GM12878 (cell line): ENCODE data around the gene NOTCH1. TPM values are rescaled to one million over a fixed set of nuclear protein-coding genes. Genes with fewer than 3 reads are reported as not detected.

Source experiments
- ATAC-seq: fragments of 200-7000 bp; cut with Tn5 transposase; 3 replicates; pipeline ENCODE4 v1.9.1; 2020; ENCODE audit warnings: mild to moderate bottlenecking, moderate library complexity
- BruUV-seq: library from RNA; stranded (reverse); fragments of 400-500 nt; replicated peaks from 2 replicates; lab custom pipeline; 2021; lab: Mats Ljungman, UMichigan
- CTCF ChIA-PET: fragments of 300-600 bp; sonication (Branson Sonifier 250); formaldehyde crosslinking; extraction: SDS; loops from one replicate; lab custom pipeline; 2021; ENCODE audit warnings: inconsistent platforms; lab: Yijun Ruan, JAX
- POLR2A ChIA-PET: fragments of 350-600 bp; formaldehyde crosslinking; extraction: SDS; loops from one replicate; lab custom pipeline; 2021; ENCODE audit warnings: inconsistent platforms; lab: Charles Lee
- RAD21 ChIA-PET: fragments of 300-600 bp; sonication (Branson Sonifier 250); formaldehyde crosslinking; loops from one replicate; lab custom pipeline; 2023; ENCODE audit warnings: antibody characterized with exemption; ENCODE audit not compliant: unreplicated experiment; lab: Charles Lee
- SMC1A ChIA-PET: fragments of 300-600 bp; sonication (Branson Sonifier 250); formaldehyde crosslinking; loops from one replicate; lab custom pipeline; 2023; ENCODE audit not compliant: unreplicated experiment, uncharacterized antibody; lab: Charles Lee
- DNase-seq: peaks from one replicate; pipeline ENCODE4 v3.0.0-alpha.2; 2011; ENCODE audit warnings: low read depth, low spot score
- FAIRE-seq: peaks from 3 replicates; lab custom pipeline; 2011; peaks lifted over from hg19 to GRCh38; lab: Jason Lieb, UNC
- H2AFZ ChIP-seq: 2 replicates; pipeline ENCODE4 v1.6.0; 2011; ENCODE audit warnings: low read depth, low read length, control low read depth; ENCODE audit not compliant: control insufficient read depth
- H3K27ac ChIP-seq: 2 replicates; pipeline ENCODE4 v1.5.1; 2011; ENCODE audit warnings: control low read depth; ENCODE audit not compliant: control insufficient read depth, insufficient read depth
- H3K27me3 ChIP-seq, 2 experiments: replicated peaks in 1 of 2; 2 replicates each; pipeline versions ENCODE4 v1.6.0 to v1.6.1; 2011; ENCODE audit warnings: low read length in 1 of 2; ENCODE audit not compliant: control insufficient read depth in 2 of 2, insufficient read depth in 2 of 2
- H3K36me3 ChIP-seq, 2 experiments: 2 replicates each; pipeline ENCODE4 v1.5.1; 2011; ENCODE audit warnings: low read length in 1 of 2; ENCODE audit not compliant: control insufficient read depth in 2 of 2, insufficient read depth in 2 of 2
- H3K4me1 ChIP-seq: 2 replicates; pipeline ENCODE4 v1.6.1; 2011; ENCODE audit warnings: mild to moderate bottlenecking, low read length, moderate library complexity, mixed read lengths; ENCODE audit not compliant: control insufficient read depth, insufficient read depth
- H3K4me2 ChIP-seq: 2 replicates; pipeline ENCODE4 v1.6.0; 2011; ENCODE audit warnings: control low read depth; ENCODE audit not compliant: control insufficient read depth, insufficient read depth
- H3K4me3 ChIP-seq: fragments of 200-600 bp; sonication (generic); 2 replicates; pipeline ENCODE4 v1.5.1; 2016
- H3K79me2 ChIP-seq: 2 replicates; pipeline ENCODE4 v1.6.0; 2011; ENCODE audit warnings: low read length; ENCODE audit not compliant: control insufficient read depth, insufficient read depth
- H3K9ac ChIP-seq: 2 replicates; pipeline ENCODE4 v1.8.0; 2011; ENCODE audit warnings: low read length, control low read depth, mixed read lengths; ENCODE audit not compliant: control insufficient read depth, insufficient read depth
- H3K9me3 ChIP-seq: replicated peaks from 3 replicates; pipeline ENCODE4 v1.5.1; 2011; ENCODE audit warnings: mild to moderate bottlenecking, low read length; ENCODE audit not compliant: control insufficient read depth, insufficient read depth
- H4K20me1 ChIP-seq: 2 replicates; pipeline ENCODE4 v1.6.0; 2011; ENCODE audit not compliant: control insufficient read depth, insufficient read depth
- EP300 ChIP-seq, 2 experiments: fragments of 150-350 bp in 1 of 2; IDR thresholded peaks; 2 replicates each; pipeline ENCODE4 v1.6.1; 2011 to 2012; ENCODE audit warnings: low read depth in 2 of 2, low read length in 2 of 2, borderline replicate concordance in 1 of 2, improper control_type of control experiment in 1 of 2, inconsistent platforms in 1 of 2; ENCODE audit not compliant: control insufficient read depth in 1 of 2
- WGBS: methylation state at CpG from one replicate; pipeline ENCODE4 v1.1.6; 2016; ENCODE audit warnings: low lambda C conversion rate; ENCODE audit not compliant: insufficient replicate concordance, insufficient coverage; ENCODE audit errors: missing lambda C conversion rate; 5-methylcytosine and 5-hydroxymethylcytosine counted together
- in situ Hi-C: fragments of 300-500 bp; cut with MboI; formaldehyde crosslinking; loops from 9 replicates; pipeline ENCODE4 v1.14.3; 2018; ENCODE audit warnings: mixed read lengths
- intact Hi-C: fragments of 100-400 bp; cut with micrococcal nuclease; formaldehyde crosslinking; loops from one replicate; pipeline ENCODE4 v1.14.2; 2022; ENCODE audit not compliant: unreplicated experiment
- polyA plus RNA-seq, 11 experiments: library from polyadenylated mRNA; depleted of rRNA in 4 of 11; unstranded in 6 of 11; stranded (reverse) in 5 of 11; fragments of >200 nt; fragmentation: Nextera tagmentation in 4 of 11; fragmentation: Illumina TruSeq in 1 of 11; extraction: Ambion mirVana in 4 of 11; extraction: Trizol in 1 of 11; gene quantifications; 1 replicate in 1 of 11; 2 replicates in 10 of 11; pipeline versions ENCODE4 v1.2.1 to v1.2.3, GENCODE V29; 2011 to 2016; ENCODE audit warnings: inconsistent platforms in 2 of 11, missing spikeins in 2 of 11, low read depth in 1 of 11
- total RNA-seq, 4 experiments: library from RNA; depleted of rRNA in 3 of 4; stranded (reverse); fragments of >200 nt in 3 of 4; fragmentation: Illumina TruSeq in 1 of 4; extraction: Trizol in 1 of 4; gene quantifications; 2 replicates each; pipeline versions ENCODE4 v1.2.1 to v1.2.3, GENCODE V29; 2013 to 2021
- TF ChIP-seq, protein P1 (sequence below): fragments of 450-650 bp; IDR thresholded peaks from 2 replicates; pipeline ENCODE4 v1.6.1; 2017; ENCODE audit warnings: mild to moderate bottlenecking, moderate library complexity

Gene NOTCH1
- total and polyA plus RNA-seq, 10 of the 15 experiments (the other 5 are each of a cell fraction or from before 2014, with no cell fraction given), result 0.02 to 40.0 (median 3.7) TPM

GRCh38 chr9:136568288-136569081 lies 22.6 kb upstream of the NOTCH1 start:
- no peak for TF ChIP-seq EP300 (IDR thresholded peaks at IDR 0.05; ENCODE audit: borderline replicate concordance in 1 of 2, control insufficient read depth in 1 of 2, low read depth in 2 of 2, low read length in 2 of 2)
- TF ChIP-seq, protein P1, sequence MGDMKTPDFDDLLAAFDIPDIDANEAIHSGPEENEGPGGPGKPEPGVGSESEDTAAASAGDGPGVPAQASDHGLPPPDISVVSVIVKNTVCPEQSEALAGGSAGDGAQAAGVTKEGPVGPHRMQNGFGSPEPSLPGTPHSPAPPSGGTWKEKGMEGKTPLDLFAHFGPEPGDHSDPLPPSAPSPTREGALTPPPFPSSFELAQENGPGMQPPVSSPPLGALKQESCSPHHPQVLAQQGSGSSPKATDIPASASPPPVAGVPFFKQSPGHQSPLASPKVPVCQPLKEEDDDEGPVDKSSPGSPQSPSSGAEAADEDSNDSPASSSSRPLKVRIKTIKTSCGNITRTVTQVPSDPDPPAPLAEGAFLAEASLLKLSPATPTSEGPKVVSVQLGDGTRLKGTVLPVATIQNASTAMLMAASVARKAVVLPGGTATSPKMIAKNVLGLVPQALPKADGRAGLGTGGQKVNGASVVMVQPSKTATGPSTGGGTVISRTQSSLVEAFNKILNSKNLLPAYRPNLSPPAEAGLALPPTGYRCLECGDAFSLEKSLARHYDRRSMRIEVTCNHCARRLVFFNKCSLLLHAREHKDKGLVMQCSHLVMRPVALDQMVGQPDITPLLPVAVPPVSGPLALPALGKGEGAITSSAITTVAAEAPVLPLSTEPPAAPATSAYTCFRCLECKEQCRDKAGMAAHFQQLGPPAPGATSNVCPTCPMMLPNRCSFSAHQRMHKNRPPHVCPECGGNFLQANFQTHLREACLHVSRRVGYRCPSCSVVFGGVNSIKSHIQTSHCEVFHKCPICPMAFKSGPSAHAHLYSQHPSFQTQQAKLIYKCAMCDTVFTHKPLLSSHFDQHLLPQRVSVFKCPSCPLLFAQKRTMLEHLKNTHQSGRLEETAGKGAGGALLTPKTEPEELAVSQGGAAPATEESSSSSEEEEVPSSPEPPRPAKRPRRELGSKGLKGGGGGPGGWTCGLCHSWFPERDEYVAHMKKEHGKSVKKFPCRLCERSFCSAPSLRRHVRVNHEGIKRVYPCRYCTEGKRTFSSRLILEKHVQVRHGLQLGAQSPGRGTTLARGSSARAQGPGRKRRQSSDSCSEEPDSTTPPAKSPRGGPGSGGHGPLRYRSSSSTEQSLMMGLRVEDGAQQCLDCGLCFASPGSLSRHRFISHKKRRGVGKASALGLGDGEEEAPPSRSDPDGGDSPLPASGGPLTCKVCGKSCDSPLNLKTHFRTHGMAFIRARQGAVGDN, result no peak
- ChIA-PET CTCF (no interaction called here), RAD21 (no interaction called here), POLR2A (interaction anchor here (0.9 kb wide), 1 partner anchor 30 kb away, joined by 3 read pairs; no protein-coding TSS in a partner anchor), SMC1A (no interaction called here)
- Histone ChIP-seq H3K4me2 (no peak overlapping the region), H3K36me3 (no peaks in the 10 kb centered on the region), H4K20me1 (no peaks in the 10 kb centered on the region), H3K9me3 (no peaks in the 10 kb centered on the region), H2AFZ (no peak overlapping the region), H3K4me3 (no peak overlapping the region), H3K79me2 (no peaks in the 10 kb centered on the region), H3K27me3 (no peaks in the 10 kb centered on the region), H3K9ac (no peak overlapping the region), H3K4me1 (peaks cover 17% of the 10 kb centered on the region), H3K27ac (no peak overlapping the region)
- ATAC-seq (no peak), FAIRE-seq (no peak), DNase-seq (no peak)
- WGBS, result 59% methylated on average over 23 of the region's 24 CpGs
- BruUV-seq, result no TSS peak
- intact Hi-C loops (no loop called here), in situ Hi-C loops (no loop called here)
